Stimulated activated CD4-positive, alpha-beta T cell treated with anti-CD3 and anti-CD28 coated beads, Interleukin-1b, Interleukin-23, amount 100 ng/mL, for 48 hours (primary cell): ENCODE results near the gene SLC35B2.
A peak's percentile ranks its signal among the peaks of the same experiment; 100 is the strongest.

Source experiments
- DNase-seq: peaks from one replicate; pipeline ENCODE4 v3.0.0-alpha.2; 2020

The SLC35B2 gene

GRCh38 chr6:44266347-44266746 lies 9.0 kb upstream of the SLC35B2 start:
- no peak for DNase-seq

GRCh38 chr6:44265722-44266233 lies 8.4 kb upstream of the SLC35B2 start:
- DNase-seq: no peak

GRCh38 chr6:44265007-44265721 lies 7.8 kb upstream of the SLC35B2 start, which contains the start of gene NFKBIE:
TSS of gene NFKBIE (minus strand) at chr6:44265551. CDS start at chr6:44265346, 205 bp downstream.
- DNase-seq: peak; percentile 93

DNA sequence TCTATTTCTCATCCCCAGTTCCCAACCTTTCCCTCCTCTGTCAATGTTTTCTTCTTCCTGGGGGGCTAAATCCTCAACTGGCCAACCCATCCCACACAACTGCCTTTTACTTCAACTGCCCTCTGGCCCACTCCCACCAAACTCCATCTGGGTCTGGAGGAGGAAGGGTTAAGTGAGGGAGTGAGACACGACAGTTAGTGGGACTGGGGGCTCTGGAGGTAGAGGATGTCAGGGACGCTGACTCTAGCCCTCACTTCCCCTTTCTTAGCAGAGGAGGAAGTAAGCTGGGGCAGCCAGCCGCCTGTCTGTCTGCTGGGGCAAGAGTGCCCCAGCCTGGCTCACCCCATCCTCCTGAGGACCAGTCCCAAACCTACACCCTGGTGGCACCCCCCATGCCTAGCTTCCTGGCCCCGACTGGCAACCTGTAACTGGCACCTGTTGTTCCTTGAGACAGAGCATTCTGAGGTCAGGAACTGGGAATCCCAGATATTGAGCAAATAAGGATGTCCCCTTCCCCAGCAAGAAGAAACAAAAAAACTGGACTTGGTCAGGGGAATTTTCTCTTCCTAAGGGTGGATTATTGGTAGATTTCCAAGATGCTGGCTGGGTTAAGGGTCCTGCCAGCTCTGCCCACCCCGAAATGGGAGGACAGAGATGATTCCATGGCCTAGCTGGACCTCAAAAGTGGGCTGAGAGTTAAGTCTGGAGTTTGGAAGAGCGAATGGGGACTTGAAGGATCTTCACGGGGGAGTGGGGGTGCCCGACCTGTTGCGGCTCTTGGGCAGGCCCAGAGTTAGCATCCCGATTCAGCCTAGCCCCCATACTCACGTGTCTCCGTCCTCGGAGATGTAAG lies 7.1 kb upstream of the SLC35B2 start:
- peak; percentile 35 for DNase-seq

DNA sequence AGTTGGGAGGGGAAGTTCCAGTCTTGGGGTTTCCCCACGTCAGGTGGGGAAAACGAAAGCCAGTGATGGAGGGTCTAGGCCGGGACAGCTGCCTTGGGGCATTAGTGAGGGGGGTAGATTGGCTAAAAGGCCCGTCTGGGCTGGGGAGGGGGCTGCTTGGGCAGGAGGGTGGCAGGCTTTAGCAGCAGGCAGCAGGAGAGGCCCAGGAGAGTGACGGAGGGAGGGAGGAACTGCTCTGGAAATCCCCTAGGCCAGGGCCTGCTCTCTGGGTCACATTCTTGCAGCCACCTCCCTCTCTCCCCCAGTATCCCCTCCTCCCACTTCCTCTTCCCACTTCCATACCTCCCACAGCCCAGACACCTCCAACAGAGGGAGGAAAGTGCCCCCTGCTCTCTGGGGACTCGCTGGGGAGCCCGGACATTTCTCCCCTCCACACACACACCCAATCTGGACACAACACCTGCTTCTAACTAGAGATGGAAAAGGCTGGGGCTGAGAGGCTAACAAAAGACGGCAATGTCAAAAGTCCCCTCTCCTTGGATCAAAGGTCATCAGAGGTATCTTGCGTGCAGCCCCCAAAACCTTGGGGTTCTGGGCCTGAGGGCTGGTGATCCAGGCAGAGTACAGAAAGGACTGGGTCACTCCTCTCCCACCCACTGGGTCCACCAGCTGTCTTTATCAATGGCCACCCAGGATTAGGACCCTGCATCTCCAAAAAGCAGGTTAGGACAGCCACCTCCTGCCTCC lies 6.2 kb upstream of the SLC35B2 start:
- DNase-seq: peak; percentile 42

- DNase-seq: no peak
Measured at GRCh38 chr6:44262467-44263353, 5.4 kb upstream of the SLC35B2 start.

DNA sequence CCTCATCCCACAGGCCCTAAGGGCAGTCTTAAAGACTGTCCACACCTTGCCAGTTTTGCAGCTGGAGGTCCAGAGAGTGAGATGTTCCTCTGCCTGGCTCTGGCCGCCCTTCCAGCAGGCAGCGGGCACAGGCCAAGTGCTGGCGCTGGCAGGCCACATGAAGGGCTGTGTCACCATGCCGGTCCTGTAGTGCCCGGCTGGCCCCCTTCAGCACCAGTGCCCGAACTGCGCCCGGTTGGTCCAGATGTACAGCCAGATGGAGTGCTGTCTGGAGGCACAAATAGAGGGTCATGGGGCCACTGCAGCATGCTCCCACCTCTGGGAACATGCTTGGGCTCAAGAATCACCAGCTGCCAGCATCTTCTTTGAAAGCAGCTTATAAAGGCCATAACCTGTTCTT lies 4.3 kb upstream of the SLC35B2 start:
- DNase-seq: no peak

DNA sequence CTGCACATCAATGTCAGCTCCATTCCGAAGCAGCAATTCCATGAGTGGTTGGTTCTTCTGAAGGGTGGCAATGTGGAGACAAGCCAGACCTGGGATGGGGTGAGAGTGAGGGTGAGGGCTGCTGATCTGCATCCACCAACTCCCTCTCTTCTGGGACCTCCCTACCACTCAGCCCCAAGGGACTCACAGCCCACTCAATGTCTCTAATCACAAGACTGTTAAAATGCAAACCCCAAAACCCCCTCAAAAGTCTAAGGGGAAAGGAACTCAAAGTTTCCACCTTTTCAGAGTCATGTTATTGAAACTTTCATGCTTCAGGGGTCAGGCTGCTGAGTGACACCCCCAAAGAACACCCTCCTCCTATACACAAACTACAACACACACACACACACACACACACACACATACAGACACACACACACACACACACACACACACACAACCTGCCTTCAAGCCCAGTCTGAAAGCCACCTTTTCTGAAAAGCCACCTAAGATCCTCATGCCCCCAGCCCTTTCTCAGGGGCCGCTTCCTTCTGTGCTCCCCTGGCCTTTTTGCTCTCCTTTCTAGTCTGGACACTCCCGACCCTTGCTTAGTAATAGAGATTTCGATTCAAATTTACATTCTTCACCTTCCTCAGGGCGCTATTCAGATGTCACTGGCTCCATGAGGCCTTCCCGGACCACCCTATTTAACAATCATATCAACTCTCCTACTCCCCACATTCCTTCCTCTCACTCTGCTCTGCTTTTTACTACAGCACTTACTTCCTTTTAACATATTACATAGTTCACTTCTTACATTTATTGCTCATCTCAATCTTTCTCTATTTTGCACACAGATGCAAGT lies 3.3 kb upstream of the SLC35B2 start:
- DNase-seq: no peak

- DNase-seq: no peak
Measured at GRCh38 chr6:44260011-44260410, 2.7 kb upstream of the SLC35B2 start.

DNA sequence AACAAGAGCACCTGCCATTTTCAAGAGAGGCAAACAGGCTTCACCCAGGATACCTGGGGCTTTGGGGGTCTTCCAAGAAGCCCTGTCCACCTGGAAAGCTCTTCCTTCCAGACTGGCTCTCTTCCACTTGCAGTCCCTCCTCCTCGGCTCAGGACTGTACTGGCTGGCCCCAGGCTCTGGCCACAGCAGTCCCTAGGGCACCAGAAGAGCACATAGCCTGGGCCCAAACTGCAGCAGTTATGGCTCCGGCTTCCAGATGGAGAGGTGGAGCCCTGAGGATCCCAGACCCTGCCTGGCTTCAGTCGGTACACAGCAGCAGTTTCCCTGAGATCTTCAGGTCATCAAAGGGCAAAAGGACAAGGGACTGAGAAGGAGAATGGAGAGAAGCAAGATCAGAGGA lies 1.6 kb upstream of the SLC35B2 start:
- no peak for DNase-seq

GRCh38 chr6:44258325-44258863 lies 1.1 kb upstream of the SLC35B2 start:
- no peak for DNase-seq

DNA sequence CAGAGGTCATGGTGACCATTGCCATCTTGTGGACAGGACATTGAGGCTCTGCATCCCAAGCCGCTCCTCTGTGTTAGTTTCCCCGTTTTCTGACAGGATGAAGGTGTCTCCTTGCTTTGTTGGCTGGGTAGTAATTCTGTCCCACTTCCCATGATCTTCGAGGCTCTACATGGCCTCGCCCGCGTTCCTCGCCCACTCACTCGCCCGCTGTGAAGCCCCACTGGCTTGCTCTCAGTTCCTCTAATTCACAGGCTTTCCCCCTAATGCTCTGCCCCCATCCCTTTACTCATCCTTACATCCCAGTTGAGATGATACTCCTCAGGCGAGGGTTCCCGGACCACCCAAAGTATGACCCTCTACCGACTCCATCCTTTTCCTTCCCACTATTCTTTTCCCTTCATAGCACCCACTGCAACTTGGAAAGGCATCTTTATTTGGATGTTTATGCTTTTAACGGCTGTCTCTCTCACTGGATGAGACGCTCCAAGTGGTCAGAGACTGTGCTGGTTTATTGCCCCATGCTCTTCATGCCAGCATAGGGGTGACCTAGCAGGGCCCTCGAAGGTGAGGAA lies 511 bp upstream of the SLC35B2 start:
- no peak for DNase-seq

DNA sequence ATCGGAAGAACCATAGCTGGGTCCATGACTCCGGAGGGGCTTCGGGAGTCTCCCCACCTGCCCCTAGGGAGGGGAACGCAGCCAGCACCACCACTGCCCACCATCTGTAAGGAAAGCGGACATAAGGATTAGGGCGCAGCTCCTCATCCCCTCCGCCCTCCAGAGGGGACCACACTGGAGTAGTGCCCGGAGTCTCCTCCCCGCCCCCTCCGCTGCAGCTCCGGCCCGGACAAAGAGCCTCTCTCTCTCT lies 628 bp downstream of the SLC35B2 start:
- DNase-seq: peak; percentile 33

- no peak for DNase-seq
Measured at GRCh38 chr6:44255871-44256774, 1.2 kb downstream of the SLC35B2 start.

DNA sequence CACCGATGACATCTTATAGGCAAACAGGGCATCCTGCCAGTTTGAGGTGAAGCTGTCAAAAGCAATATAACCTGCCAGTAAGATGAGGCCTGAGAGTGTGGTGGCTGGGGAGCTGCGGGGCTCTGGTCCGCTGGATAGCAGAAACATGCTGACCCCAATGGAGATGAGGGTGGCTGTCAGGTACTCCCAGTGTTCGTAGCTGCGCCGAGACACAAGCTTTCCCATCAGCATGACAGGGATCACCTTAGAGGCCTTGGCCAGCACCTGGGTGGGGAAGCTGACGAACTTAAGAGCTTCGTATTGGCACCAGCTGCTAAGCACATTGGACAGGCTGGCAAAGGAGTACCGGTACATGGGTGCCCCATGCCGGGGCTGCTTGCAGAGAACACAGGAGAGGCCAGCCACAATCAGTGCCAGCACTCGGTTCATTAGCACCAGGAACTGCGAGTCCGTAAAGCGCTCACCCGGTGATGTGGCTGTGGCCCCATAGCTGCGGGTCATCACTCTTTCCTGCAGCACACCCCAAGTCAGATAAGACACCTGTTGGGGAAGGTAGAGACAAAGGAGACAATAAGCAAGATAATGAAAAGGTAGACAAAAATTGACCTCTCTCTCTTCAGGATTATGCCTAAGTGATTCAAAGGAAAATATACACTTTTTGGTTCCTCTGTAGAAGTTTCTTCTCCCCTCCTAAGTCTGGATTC lies 2.1 kb downstream of the SLC35B2 start:
- DNase-seq: peak; percentile 43

GRCh38 chr6:44254191-44255104 lies 2.9 kb downstream of the SLC35B2 start:
- DNase-seq: peak; percentile 43

DNA sequence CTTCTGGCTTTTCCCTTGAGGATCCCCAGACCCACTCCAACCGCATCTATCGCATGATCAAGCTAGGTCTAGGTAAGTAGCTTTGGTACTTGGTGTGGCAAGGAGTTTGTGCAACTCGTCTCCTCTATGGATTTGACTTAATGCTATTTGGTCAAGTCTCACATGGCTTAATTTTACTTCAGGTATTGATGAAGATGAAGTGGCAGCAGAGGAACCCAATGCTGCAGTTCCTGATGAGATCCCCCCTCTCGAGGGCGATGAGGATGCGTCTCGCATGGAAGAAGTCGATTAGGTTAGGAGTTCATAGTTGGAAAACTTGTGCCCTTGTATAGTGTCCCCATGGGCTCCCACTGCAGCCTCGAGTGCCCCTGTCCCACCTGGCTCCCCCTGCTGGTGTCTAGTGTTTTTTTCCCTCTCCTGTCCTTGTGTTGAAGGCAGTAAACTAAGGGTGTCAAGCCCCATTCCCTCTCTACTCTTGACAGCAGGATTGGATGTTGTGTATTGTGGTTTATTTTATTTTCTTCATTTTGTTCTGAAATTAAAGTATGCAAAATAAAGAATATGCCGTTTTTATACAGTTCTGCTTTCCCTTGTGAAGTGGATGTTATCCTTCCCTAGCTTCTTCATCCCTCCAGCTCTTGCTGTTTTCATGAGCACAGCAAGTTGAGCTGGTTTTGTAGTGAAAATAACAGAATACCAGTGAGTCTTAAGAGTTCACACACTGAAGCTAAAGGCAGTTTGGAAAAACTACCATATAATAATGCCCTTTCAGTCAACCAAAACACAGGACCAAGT lies 3.8 kb downstream of the SLC35B2 start:
- DNase-seq: peak; percentile 61
